ENCODE results near the gene NTHL1.
A peak's percentile ranks its signal among the peaks of the same experiment; 100 is the strongest.

Gene NTHL1

DNA sequence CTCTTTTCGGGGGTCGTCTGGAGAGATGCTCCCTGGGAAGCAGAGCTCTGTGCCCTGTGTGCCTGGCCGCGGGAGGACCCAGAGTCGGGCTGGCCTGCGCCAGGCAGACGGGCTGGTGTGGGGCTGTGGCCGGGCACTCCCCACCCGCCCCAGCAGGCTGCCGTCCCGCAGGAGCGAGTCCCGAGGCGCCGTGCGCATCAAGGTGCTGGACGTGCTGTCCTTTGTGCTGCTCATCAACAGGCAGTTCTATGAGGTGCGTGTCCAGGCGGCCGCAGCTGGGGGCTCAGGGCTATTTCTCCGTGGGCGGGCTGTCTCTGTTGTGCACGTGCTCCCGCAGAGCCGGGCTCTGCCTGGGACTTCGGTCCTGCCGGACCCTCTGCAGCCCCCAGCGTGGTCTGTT, 15.2 kb upstream of the NTHL1 start:
- Histone ChIP-seq H3K9me3 (ENCODE audit: control insufficient read depth, insufficient read depth, low read length) (no peaks in the 10 kb centered on the region), H3K36me3 (ENCODE audit: insufficient read depth, low read length) (peaks cover 9% of the 10 kb centered on the region), H3K9ac (ENCODE audit: low read depth, low read length) (no peak overlapping the region), H3K4me1 (ENCODE audit: insufficient read depth, low read length) (no peaks in the 10 kb centered on the region)

DNA sequence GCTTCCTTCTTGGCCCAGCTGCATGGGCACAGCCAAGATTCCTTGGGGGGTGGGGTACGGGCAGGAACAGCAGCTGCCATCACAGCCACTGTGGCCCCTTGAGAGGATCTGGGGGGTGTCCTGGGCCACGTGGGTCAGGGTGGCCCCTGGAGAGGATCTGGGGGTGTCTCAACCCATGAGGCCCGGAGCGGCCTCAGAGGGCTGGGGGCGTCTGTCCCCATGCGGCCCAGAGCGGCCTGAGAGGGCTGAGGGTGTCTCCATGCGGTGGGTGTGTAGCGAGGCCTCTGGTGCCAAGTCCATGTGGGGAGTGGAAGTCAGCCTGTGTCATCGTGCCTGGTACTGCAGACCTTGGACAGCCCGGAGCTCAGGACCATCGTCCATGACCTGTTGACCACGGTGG, 13.9 kb upstream of the NTHL1 start:
- peaks cover 9% of the 10 kb centered on the region for H3K36me3 ChIP-seq (ENCODE audit: insufficient read depth, low read length)

DNA sequence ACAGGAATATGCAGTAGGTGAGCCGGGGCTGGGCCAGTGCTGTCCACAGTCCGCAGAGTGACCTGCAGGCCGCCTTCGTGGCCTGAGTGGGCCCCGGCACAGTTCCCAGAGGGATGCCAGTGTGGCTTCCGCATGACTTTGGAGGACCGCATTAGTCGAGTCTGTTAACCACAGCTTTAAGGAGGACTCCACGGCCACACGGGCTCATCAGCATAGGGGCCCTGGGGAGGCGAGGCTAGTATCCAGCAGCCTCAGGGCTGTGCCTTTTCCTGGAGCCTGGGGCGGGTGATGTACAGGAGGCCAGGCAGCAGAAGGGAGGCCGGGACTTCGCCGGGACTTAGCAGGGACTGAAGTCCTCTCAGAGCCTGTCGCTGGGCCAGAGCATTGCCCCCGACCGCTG, 13.4 kb upstream of the NTHL1 start:
- Histone ChIP-seq H3K4me1 (ENCODE audit: insufficient read depth, low read length) (no peaks in the 10 kb centered on the region), H3K36me3 (ENCODE audit: insufficient read depth, low read length) (peaks cover 6% of the 10 kb centered on the region), H3K9me3 (ENCODE audit: control insufficient read depth, insufficient read depth, low read length) (no peaks in the 10 kb centered on the region), H3K9ac (ENCODE audit: low read depth, low read length) (no peak overlapping the region)

More for the DNA sequence above, 13.9 kb upstream of the NTHL1 start:
- H3K9me3 ChIP-seq (ENCODE audit: control insufficient read depth, insufficient read depth, low read length), result no peaks in the 10 kb centered on the region
- H3K4me1 ChIP-seq (ENCODE audit: insufficient read depth, low read length), result no peaks in the 10 kb centered on the region
- H3K9ac ChIP-seq (ENCODE audit: low read depth, low read length), result no peak overlapping the region

- Histone ChIP-seq H3K36me3 (ENCODE audit: insufficient read depth, low read length) (no peaks in the 10 kb centered on the region; the same call in 1 of the 2 replicates), H3K4me1 (ENCODE audit: insufficient read depth, low read length) (no peaks in the 10 kb centered on the region)
These were observed 12.7 kb upstream of the NTHL1 start for GRCh38 chr16:2060346-2060745.

GRCh38 chr16:2058872-2059271, 11.2 kb upstream of the NTHL1 start:
- Histone ChIP-seq H3K4me1 (ENCODE audit: insufficient read depth, low read length) (no peaks in the 10 kb centered on the region), H3K9ac (ENCODE audit: low read depth, low read length) (no peak overlapping the region), H3K36me3 (ENCODE audit: insufficient read depth, low read length) (no peaks in the 10 kb centered on the region; the same call in 1 of the 2 replicates), H3K9me3 (ENCODE audit: control insufficient read depth, insufficient read depth, low read length) (no peaks in the 10 kb centered on the region)

More at GRCh38 chr16:2060346-2060745, 12.7 kb upstream of the NTHL1 start:
- Histone ChIP-seq H3K9ac (ENCODE audit: low read depth, low read length) (no peak overlapping the region), H3K9me3 (ENCODE audit: control insufficient read depth, insufficient read depth, low read length) (no peaks in the 10 kb centered on the region)

GRCh38 chr16:2058420-2058819, 10.8 kb upstream of the NTHL1 start:
- no peaks in the 10 kb centered on the region; the same call in 1 of the 2 replicates for H3K36me3 ChIP-seq (ENCODE audit: insufficient read depth, low read length)
- H3K9ac ChIP-seq (ENCODE audit: low read depth, low read length), result no peak overlapping the region
- no peaks in the 10 kb centered on the region for H3K9me3 ChIP-seq (ENCODE audit: control insufficient read depth, insufficient read depth, low read length)
- H3K4me1 ChIP-seq (ENCODE audit: insufficient read depth, low read length), result no peaks in the 10 kb centered on the region

DNA sequence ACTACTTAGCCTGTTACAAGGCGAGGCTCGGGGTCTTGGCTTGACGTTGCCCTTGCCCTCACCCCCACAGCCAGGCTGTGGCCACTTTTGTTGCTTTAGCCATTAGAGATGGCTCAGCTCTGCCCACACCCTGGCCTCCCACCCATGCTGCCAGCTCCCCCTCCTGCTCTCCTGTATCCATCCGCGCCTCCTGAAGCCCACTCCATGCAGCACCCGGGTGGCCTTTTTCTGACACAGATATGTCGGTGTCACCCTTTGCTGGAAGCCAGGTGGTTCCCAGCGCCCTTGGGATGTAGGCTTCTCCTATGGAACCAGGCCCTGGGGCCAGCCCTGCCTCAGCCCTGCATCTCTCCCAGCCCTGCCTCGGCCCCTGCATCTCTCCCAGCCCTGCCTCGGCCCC, 9.8 kb upstream of the NTHL1 start:
- no peaks in the 10 kb centered on the region; the same call in 1 of the 2 replicates for H3K36me3 ChIP-seq (ENCODE audit: insufficient read depth, low read length)
- H3K4me1 ChIP-seq (ENCODE audit: insufficient read depth, low read length), result no peaks in the 10 kb centered on the region
- no peak overlapping the region for H3K9ac ChIP-seq (ENCODE audit: low read depth, low read length)

DNA sequence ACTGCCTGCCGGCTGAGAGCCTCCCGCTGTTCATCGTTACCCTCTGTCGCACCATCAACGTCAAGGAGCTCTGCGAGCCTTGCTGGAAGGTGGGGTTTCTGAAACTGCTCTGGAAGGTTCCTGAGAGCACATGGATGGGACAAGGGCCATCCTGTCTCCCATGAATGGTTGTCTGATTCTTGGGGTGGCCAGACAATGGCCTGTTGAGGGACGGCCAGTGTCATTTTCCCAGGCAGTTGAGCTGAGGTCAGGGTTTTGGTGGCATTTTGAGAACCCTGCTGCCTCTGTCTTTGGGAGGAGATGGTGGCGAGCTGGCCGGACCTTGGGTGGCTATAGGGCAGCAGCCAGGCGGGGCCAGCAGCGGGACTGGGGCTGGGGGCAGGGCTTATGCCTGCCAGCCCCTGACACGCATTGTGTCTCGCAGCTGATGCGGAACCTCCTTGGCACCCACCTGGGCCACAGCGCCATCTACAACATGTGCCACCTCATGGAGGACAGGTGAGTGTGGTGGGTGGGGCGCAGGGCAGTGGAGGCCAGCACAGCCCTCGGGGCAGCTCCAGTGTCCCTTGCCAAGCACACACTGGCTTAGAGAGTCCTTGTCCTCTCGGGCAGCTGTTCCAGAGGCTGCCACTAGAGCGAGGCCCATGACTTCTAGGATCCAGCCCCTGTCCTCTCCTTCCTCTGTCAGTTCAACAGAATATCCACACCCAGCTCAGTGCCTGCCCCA, 9.2 kb upstream of the NTHL1 start:
- H3K4me1 ChIP-seq (ENCODE audit: insufficient read depth, low read length), result no peaks in the 10 kb centered on the region
- no peaks in the 10 kb centered on the region for H3K9me3 ChIP-seq (ENCODE audit: control insufficient read depth, insufficient read depth, low read length)
- H3K36me3 ChIP-seq (ENCODE audit: insufficient read depth, low read length), result no peaks in the 10 kb centered on the region; the same call in 1 of the 2 replicates
- H3K9ac ChIP-seq (ENCODE audit: low read depth, low read length), result no peak overlapping the region

More for the DNA sequence above, 9.8 kb upstream of the NTHL1 start:
- no peaks in the 10 kb centered on the region for H3K9me3 ChIP-seq (ENCODE audit: control insufficient read depth, insufficient read depth, low read length)

DNA sequence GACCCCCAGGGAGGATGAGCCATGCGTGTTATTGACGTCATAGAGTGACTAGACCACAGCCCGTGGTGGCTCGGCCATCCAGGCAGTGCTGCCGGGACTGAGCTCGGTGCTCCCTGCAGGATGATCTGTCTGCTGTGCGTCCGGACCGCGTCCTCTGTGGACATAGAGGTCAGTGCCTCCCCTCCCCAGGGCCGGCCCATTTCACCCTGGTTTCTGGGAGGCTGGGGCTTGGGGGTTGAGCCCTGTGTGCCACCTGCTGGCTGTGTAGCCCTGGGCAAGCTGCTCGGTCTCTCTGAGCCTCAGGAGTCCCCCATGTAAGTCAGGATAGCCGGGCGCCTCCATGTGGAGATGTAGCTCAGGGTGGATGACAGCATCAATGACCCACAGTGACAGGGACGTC, 8.4 kb upstream of the NTHL1 start:
- Histone ChIP-seq H3K36me3 (ENCODE audit: insufficient read depth, low read length) (no peaks in the 10 kb centered on the region; the same call in 1 of the 2 replicates), H3K9me3 (ENCODE audit: control insufficient read depth, insufficient read depth, low read length) (no peaks in the 10 kb centered on the region), H3K4me1 (ENCODE audit: insufficient read depth, low read length) (no peaks in the 10 kb centered on the region), H3K9ac (ENCODE audit: low read depth, low read length) (no peak overlapping the region)

GRCh38 chr16:2054543-2055245, 7.1 kb upstream of the NTHL1 start:
- no peaks in the 10 kb centered on the region; the same call in 1 of the 2 replicates for H3K36me3 ChIP-seq (ENCODE audit: insufficient read depth, low read length)
- H3K9ac ChIP-seq (ENCODE audit: low read depth, low read length), result no peak overlapping the region
- no peaks in the 10 kb centered on the region for H3K4me1 ChIP-seq (ENCODE audit: insufficient read depth, low read length)
- H3K9me3 ChIP-seq (ENCODE audit: control insufficient read depth, insufficient read depth, low read length), result no peaks in the 10 kb centered on the region

GRCh38 chr16:2053897-2054296, 6.3 kb upstream of the NTHL1 start:
- H3K4me1 ChIP-seq (ENCODE audit: insufficient read depth, low read length), result peaks cover under 1% of the 10 kb centered on the region; the same call in 1 of the 2 replicates
- no peaks in the 10 kb centered on the region; the same call in 1 of the 2 replicates for H3K36me3 ChIP-seq (ENCODE audit: insufficient read depth, low read length)
- no peak overlapping the region for H3K9ac ChIP-seq (ENCODE audit: low read depth, low read length)
- no peaks in the 10 kb centered on the region for H3K9me3 ChIP-seq (ENCODE audit: control insufficient read depth, insufficient read depth, low read length)

DNA sequence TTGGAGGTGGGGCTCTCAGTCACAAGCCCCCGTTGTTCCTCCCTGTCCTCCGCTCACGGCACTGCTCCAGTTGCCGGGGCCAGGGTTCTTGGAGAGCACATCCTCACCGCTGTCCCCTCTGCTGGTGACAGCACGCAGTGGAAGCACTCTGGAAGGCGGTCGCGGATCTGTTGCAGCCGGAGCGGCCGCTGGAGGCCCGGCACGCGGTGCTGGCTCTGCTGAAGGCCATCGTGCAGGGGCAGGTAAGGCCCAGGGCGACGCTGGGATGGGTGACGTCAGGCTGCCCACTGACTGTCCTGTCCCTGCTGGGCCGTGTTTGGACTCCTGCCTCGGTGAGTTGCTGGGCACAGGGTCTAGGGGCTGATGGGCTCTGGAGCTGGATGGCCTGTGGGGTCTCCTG, 5.6 kb upstream of the NTHL1 start:
- Histone ChIP-seq H3K36me3 (ENCODE audit: insufficient read depth, low read length) (no peaks in the 10 kb centered on the region), H3K9me3 (ENCODE audit: control insufficient read depth, insufficient read depth, low read length) (no peaks in the 10 kb centered on the region), H3K4me1 (ENCODE audit: insufficient read depth, low read length) (peaks cover 6% of the 10 kb centered on the region), H3K9ac (ENCODE audit: low read depth, low read length) (no peak overlapping the region)

GRCh38 chr16:2048116-2048543, 496 bp upstream of the NTHL1 start:
- Histone ChIP-seq H3K4me1 (ENCODE audit: insufficient read depth, low read length) (peaks cover 6% of the 10 kb centered on the region), H3K9me3 (ENCODE audit: control insufficient read depth, insufficient read depth, low read length) (no peaks in the 10 kb centered on the region), H3K9ac (ENCODE audit: low read depth, low read length) (peak overlapping the region; percentile 75), H3K36me3 (ENCODE audit: insufficient read depth, low read length) (no peaks in the 10 kb centered on the region)

DNA sequence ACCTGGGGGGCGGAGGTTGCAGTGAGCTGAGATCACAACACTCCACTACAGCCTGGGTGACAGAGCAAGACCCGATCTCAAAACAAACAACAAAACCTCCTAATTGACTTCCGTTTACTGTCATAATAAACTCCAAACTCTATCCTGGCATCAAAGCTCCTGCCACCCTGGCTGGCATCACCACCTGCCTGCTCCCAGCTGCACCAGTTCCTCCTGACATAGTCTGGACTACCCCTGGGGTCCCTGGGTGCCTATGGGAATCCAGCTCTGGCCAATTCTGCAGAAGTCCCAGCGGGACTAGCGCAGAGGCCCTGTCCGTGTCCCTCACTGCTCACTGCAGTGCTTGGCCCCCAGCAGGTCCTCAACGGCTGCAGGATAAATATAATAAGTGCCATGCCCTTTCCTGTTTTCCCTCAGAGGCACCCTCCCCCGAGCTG, 723 bp downstream of the NTHL1 start:
- no peaks in the 10 kb centered on the region for H3K9me3 ChIP-seq (ENCODE audit: control insufficient read depth, insufficient read depth, low read length)
- H3K4me1 ChIP-seq (ENCODE audit: insufficient read depth, low read length), result peaks cover 6% of the 10 kb centered on the region
- no peaks in the 10 kb centered on the region for H3K36me3 ChIP-seq (ENCODE audit: insufficient read depth, low read length)
- peak overlapping the region; percentile 75 for H3K9ac ChIP-seq (ENCODE audit: low read depth, low read length)

Measured in ES-I3 (cell line).